Measurements from ENCODE around the gene MOB1A. TPM values are rescaled to one million over a fixed set of nuclear protein-coding genes. Genes with fewer than 3 reads are reported as not detected.

MOB1A gene
- polyA plus RNA-seq = 10 to 100 TPM; 41.3 to 75.5 (median 47.0) TPM
- long read RNA-seq, donor 1 = 0 reads
- long read RNA-seq, donor 2, full-length matches to known transcripts = 10 of 10 reads
- long read RNA-seq, donor 2, partial matches to known transcripts = 0 of 10 reads
- long read RNA-seq, donor 2, other reads (novel, unspliced or antisense) = 0 of 10 reads
- long read RNA-seq, donor 3, full-length matches to known transcripts = 15 of 36 reads
- long read RNA-seq, donor 3, partial matches to known transcripts = 21 of 36 reads
- long read RNA-seq, donor 3, other reads (novel, unspliced or antisense) = 0 of 36 reads
- long read RNA-seq, donor 4, partial matches to known transcripts = 0 of 1 reads
- long read RNA-seq, donor 4, other reads (novel, unspliced or antisense) = 0 of 1 reads
- long read RNA-seq, donor 5, full-length matches to known transcripts = 2 of 2 reads
- long read RNA-seq, donor 5, partial matches to known transcripts = 0 of 2 reads
- long read RNA-seq, donor 5, other reads (novel, unspliced or antisense) = 0 of 2 reads
- long read RNA-seq, donor 6, full-length matches to known transcripts = 23 of 23 reads
- long read RNA-seq, donor 6, partial matches to known transcripts = 0 of 23 reads
- long read RNA-seq, donor 6, other reads (novel, unspliced or antisense) = 0 of 23 reads
- long read RNA-seq, donor 7 = 0 reads
- long read RNA-seq, donor 8, full-length matches to known transcripts = 1 of 1 reads
- long read RNA-seq, donor 8, partial matches to known transcripts = 0 of 1 reads
- long read RNA-seq, donor 8, other reads (novel, unspliced or antisense) = 0 of 1 reads
- long read RNA-seq, donor 9, full-length matches to known transcripts = 6 of 6 reads
- long read RNA-seq, donor 9, partial matches to known transcripts = 0 of 6 reads
- long read RNA-seq, donor 9, other reads (novel, unspliced or antisense) = 0 of 6 reads
- long read RNA-seq, donor 10, full-length matches to known transcripts = 27 of 27 reads
- long read RNA-seq, donor 10, partial matches to known transcripts = 0 of 27 reads
- long read RNA-seq, donor 10, other reads (novel, unspliced or antisense) = 0 of 27 reads

- peak; percentile 99 for DNase-seq
- 0 to 1% (median 0%) methylated on average over 65 to 84 of the region's 84 CpGs for WGBS, 3 donors
- H3K4me3 ChIP-seq (ENCODE audit: low read depth in 1 of 3, low read length in 3 of 3) = peak within 1 kb of the TSS; percentile 55 to 90 (median 85)
- H3K27ac ChIP-seq (ENCODE audit: low read depth in 1 of 3, low read length in 2 of 3) = peak within 1 kb of the TSS; percentile 89 to 97 (median 92)
- peaks cover 0 to 9% (median 0%) of the 10 kb centered on the region in 3 donors for H3K36me3 ChIP-seq (ENCODE audit: control insufficient read depth in 3 of 3, insufficient read depth in 2 of 3, low read depth in 1 of 3, low read length in 3 of 3)
- peaks cover 0 to 8% (median 0%) of the 10 kb centered on the region in 3 donors for H3K4me1 ChIP-seq (ENCODE audit: control insufficient read depth in 3 of 3, insufficient read depth in 2 of 3, low read depth in 1 of 3, low read length in 2 of 3)
- H3K27me3 ChIP-seq (ENCODE audit: control insufficient read depth in 3 of 3, insufficient read depth in 3 of 3, low read length in 3 of 3) = peaks cover 0 to 2% (median 0%) of the 10 kb centered on the region in 3 donors
- no peak for FAIRE-seq
- H3K9me3 ChIP-seq (ENCODE audit: control insufficient read depth in 2 of 2, insufficient read depth in 1 of 2, low read depth in 1 of 2, low read length in 1 of 2) = peaks cover 0 to 3% of the 10 kb centered on the region in 2 donors
Observed at GRCh38 chr2:74178211-74179062, at the start of gene MOB1A. Gene MOB1A (minus strand): TSS chr2:74178879. CDS start chr2:74178674, 205 bp downstream.

- Histone ChIP-seq H3K27me3 (ENCODE audit: control insufficient read depth in 3 of 3, insufficient read depth in 3 of 3, low read length in 3 of 3) (no peaks in the 10 kb centered on the region), H3K9me3 (ENCODE audit: control insufficient read depth in 2 of 2, insufficient read depth in 1 of 2, low read depth in 1 of 2, low read length in 1 of 2) (no peaks in the 10 kb centered on the region), H3K27ac (ENCODE audit: low read depth in 1 of 3, low read length in 2 of 3) (no peak overlapping the region), H3K36me3 (ENCODE audit: control insufficient read depth in 3 of 3, insufficient read depth in 2 of 3, low read depth in 1 of 3, low read length in 3 of 3) (no peaks in the 10 kb centered on the region), H3K4me3 (ENCODE audit: low read depth in 1 of 3, low read length in 3 of 3) (no peak overlapping the region), H3K4me1 (ENCODE audit: control insufficient read depth in 3 of 3, insufficient read depth in 2 of 3, low read depth in 1 of 3, low read length in 2 of 3) (no peaks in the 10 kb centered on the region)
- DNase-seq (no peak), FAIRE-seq (no peak)
- WGBS, 3 donors = 87 to 97% (median 93%) methylated on average over 5 of the region's 5 CpGs
Observed at GRCh38 chr2:74227646-74228045, 49.0 kb upstream of the MOB1A start.

GRCh38 chr2:74226648-74227213 is 48.1 kb upstream of the MOB1A start:
- FAIRE-seq (no peak), DNase-seq (peak in 1 of 2 donors; percentile 30)
- no peak overlapping the region for H3K27ac ChIP-seq (ENCODE audit: low read depth in 1 of 3, low read length in 2 of 3)
- no peak overlapping the region for H3K4me3 ChIP-seq (ENCODE audit: low read depth in 1 of 3, low read length in 3 of 3)
- no peaks in the 10 kb centered on the region for H3K9me3 ChIP-seq (ENCODE audit: control insufficient read depth in 2 of 2, insufficient read depth in 1 of 2, low read depth in 1 of 2, low read length in 1 of 2)
- no peaks in the 10 kb centered on the region for H3K4me1 ChIP-seq (ENCODE audit: control insufficient read depth in 3 of 3, insufficient read depth in 2 of 3, low read depth in 1 of 3, low read length in 2 of 3)
- WGBS, 3 donors = 77 to 87% (median 86%) methylated on average over 21 of the region's 21 CpGs
- no peaks in the 10 kb centered on the region for H3K27me3 ChIP-seq (ENCODE audit: control insufficient read depth in 3 of 3, insufficient read depth in 3 of 3, low read length in 3 of 3)
- H3K36me3 ChIP-seq (ENCODE audit: control insufficient read depth in 3 of 3, insufficient read depth in 2 of 3, low read depth in 1 of 3, low read length in 3 of 3) = no peaks in the 10 kb centered on the region

GRCh38 chr2:74225698-74226459 is 47.2 kb upstream of the MOB1A start:
- no peak for DNase-seq
- FAIRE-seq = no peak
- Histone ChIP-seq H3K27me3 (ENCODE audit: control insufficient read depth in 3 of 3, insufficient read depth in 3 of 3, low read length in 3 of 3) (no peaks in the 10 kb centered on the region), H3K4me3 (ENCODE audit: low read depth in 1 of 3, low read length in 3 of 3) (no peak overlapping the region), H3K4me1 (ENCODE audit: control insufficient read depth in 3 of 3, insufficient read depth in 2 of 3, low read depth in 1 of 3, low read length in 2 of 3) (no peaks in the 10 kb centered on the region), H3K36me3 (ENCODE audit: control insufficient read depth in 3 of 3, insufficient read depth in 2 of 3, low read depth in 1 of 3, low read length in 3 of 3) (peaks cover 0 to 2% (median 0%) of the 10 kb centered on the region in 3 donors), H3K27ac (ENCODE audit: low read depth in 1 of 3, low read length in 2 of 3) (no peak overlapping the region), H3K9me3 (ENCODE audit: control insufficient read depth in 2 of 2, insufficient read depth in 1 of 2, low read depth in 1 of 2, low read length in 1 of 2) (no peaks in the 10 kb centered on the region)
- 67 to 84% (median 77%) methylated on average over 4 of the region's 4 CpGs for whole genome bisulfite sequencing, 3 donors

GRCh38 chr2:74223941-74224770 is 45.5 kb upstream of the MOB1A start:
- DNase-seq (no peak), FAIRE-seq (no peak)
- H3K9me3 ChIP-seq (ENCODE audit: control insufficient read depth in 2 of 2, insufficient read depth in 1 of 2, low read depth in 1 of 2, low read length in 1 of 2) = no peaks in the 10 kb centered on the region
- H3K27ac ChIP-seq (ENCODE audit: low read depth in 1 of 3, low read length in 2 of 3) = no peak overlapping the region
- no peaks in the 10 kb centered on the region for H3K4me1 ChIP-seq (ENCODE audit: control insufficient read depth in 3 of 3, insufficient read depth in 2 of 3, low read depth in 1 of 3, low read length in 2 of 3)
- no peak overlapping the region for H3K4me3 ChIP-seq (ENCODE audit: low read depth in 1 of 3, low read length in 3 of 3)
- no peaks in the 10 kb centered on the region for H3K27me3 ChIP-seq (ENCODE audit: control insufficient read depth in 3 of 3, insufficient read depth in 3 of 3, low read length in 3 of 3)
- WGBS, 3 donors = 93 to 96% (median 95%) methylated on average over 8 of the region's 8 CpGs
- peaks cover 0 to 2% (median 0%) of the 10 kb centered on the region in 3 donors for H3K36me3 ChIP-seq (ENCODE audit: control insufficient read depth in 3 of 3, insufficient read depth in 2 of 3, low read depth in 1 of 3, low read length in 3 of 3)

GRCh38 chr2:74222300-74222650 is 43.6 kb upstream of the MOB1A start:
- Histone ChIP-seq H3K9me3 (ENCODE audit: control insufficient read depth in 2 of 2, insufficient read depth in 1 of 2, low read depth in 1 of 2, low read length in 1 of 2) (no peaks in the 10 kb centered on the region), H3K36me3 (ENCODE audit: control insufficient read depth in 3 of 3, insufficient read depth in 2 of 3, low read depth in 1 of 3, low read length in 3 of 3) (peaks cover 0 to 3% (median 2%) of the 10 kb centered on the region in 3 donors), H3K4me3 (ENCODE audit: low read depth in 1 of 3, low read length in 3 of 3) (no peak overlapping the region), H3K4me1 (ENCODE audit: control insufficient read depth in 3 of 3, insufficient read depth in 2 of 3, low read depth in 1 of 3, low read length in 2 of 3) (no peaks in the 10 kb centered on the region), H3K27ac (ENCODE audit: low read depth in 1 of 3, low read length in 2 of 3) (no peak overlapping the region), H3K27me3 (ENCODE audit: control insufficient read depth in 3 of 3, insufficient read depth in 3 of 3, low read length in 3 of 3) (no peaks in the 10 kb centered on the region)
- FAIRE-seq = no peak
- DNase-seq = no peak
- 88 to 93% (median 92%) methylated on average over 6 of the region's 6 CpGs for WGBS, 3 donors
